Keratinocyte (primary cell): Measurements from ENCODE around the gene PNCK. TPM values are rescaled to one million over a fixed set of nuclear protein-coding genes. Genes with fewer than 3 reads are reported as not detected.

Experiments used
- DNase-seq: peaks from one replicate; pipeline ENCODE4 v3.0.0-alpha.2; 2011; ENCODE audit warnings: low read depth, missing footprints, low spot score
- FAIRE-seq: peaks from 2 replicates; lab custom pipeline; 2011; peaks lifted over from hg19 to GRCh38; lab: Jason Lieb, UNC
- H2AFZ ChIP-seq: 2 replicates; pipeline ENCODE4 v1.6.0; 2012; ENCODE audit warnings: low read length, control low read depth, inconsistent platforms; ENCODE audit not compliant: control insufficient read depth
- H3K27ac ChIP-seq: 2 replicates; pipeline ENCODE4 v1.5.1; 2011; ENCODE audit warnings: low read length; ENCODE audit not compliant: control insufficient read depth, insufficient read depth
- H3K27me3 ChIP-seq: 3 replicates; pipeline ENCODE4 v1.6.0; 2011; ENCODE audit warnings: low read length; ENCODE audit not compliant: control insufficient read depth, insufficient read depth; ENCODE audit errors: extremely low read depth
- H3K36me3 ChIP-seq, 2 experiments: 2 replicates in 1 of 2; 3 replicates in 1 of 2; pipeline ENCODE4 v1.5.1; 2011; ENCODE audit warnings: low read length in 2 of 2, mild to moderate bottlenecking in 1 of 2; ENCODE audit not compliant: control insufficient read depth in 2 of 2, insufficient read depth in 2 of 2; ENCODE audit errors: extremely low read depth in 1 of 2
- H3K4me1 ChIP-seq: 3 replicates; pipeline ENCODE4 v1.5.1; 2011; ENCODE audit warnings: low read length; ENCODE audit not compliant: control insufficient read depth, insufficient read depth; ENCODE audit errors: extremely low read depth
- H3K4me2 ChIP-seq: 3 replicates; pipeline ENCODE4 v1.6.0; 2011; ENCODE audit warnings: low read depth, low read length; ENCODE audit not compliant: control insufficient read depth, insufficient read depth; ENCODE audit errors: extremely low read depth
- H3K4me3 ChIP-seq, 3 experiments: fragments of 200-600 bp in 1 of 3; sonication (generic) in 1 of 3; 2 replicates in 2 of 3; 3 replicates in 1 of 3; pipeline ENCODE4 v1.5.1; 2011 to 2016; ENCODE audit warnings: low read length in 3 of 3, mild to moderate bottlenecking in 3 of 3, control low read depth in 2 of 3, inconsistent platforms in 1 of 3, low read depth in 1 of 3, mixed read lengths in 1 of 3, mixed run types in 1 of 3, moderate library complexity in 1 of 3; ENCODE audit not compliant: control insufficient read depth in 2 of 3, insufficient read depth in 2 of 3; ENCODE audit errors: extremely low read depth in 1 of 3
- H3K79me2 ChIP-seq: 2 replicates; pipeline ENCODE4 v1.6.0; 2012; ENCODE audit warnings: low read length; ENCODE audit not compliant: control insufficient read depth, insufficient read depth
- H3K9ac ChIP-seq: 3 replicates; pipeline ENCODE4 v1.6.0; 2011; ENCODE audit warnings: low read length; ENCODE audit not compliant: control insufficient read depth, insufficient read depth; ENCODE audit errors: extremely low read depth
- H3K9me1 ChIP-seq: 3 replicates; pipeline ENCODE4 v1.6.0; 2011; ENCODE audit warnings: low read length; ENCODE audit not compliant: control insufficient read depth, insufficient read depth; ENCODE audit errors: extremely low read depth
- H3K9me3 ChIP-seq: 2 replicates; pipeline ENCODE4 v1.5.1; 2012; ENCODE audit warnings: low read depth, low read length; ENCODE audit not compliant: control insufficient read depth
- H4K20me1 ChIP-seq: 3 replicates; pipeline ENCODE4 v1.6.0; 2011; ENCODE audit warnings: low read length; ENCODE audit not compliant: control insufficient read depth, insufficient read depth; ENCODE audit errors: extremely low read depth
- EZH2 ChIP-seq: IDR thresholded peaks from one replicate; pipeline ENCODE4 v1.6.1; 2012; ENCODE audit warnings: inconsistent platforms, mild to moderate bottlenecking, low read length, moderate library complexity
- dilution Hi-C: fragments of 300-500 bp; cut with MboI; formaldehyde crosslinking; loops from one replicate; pipeline ENCODE4 v1.7.0; 2020; ENCODE audit warnings: low sequenced_read_pairs; ENCODE audit not compliant: extremely low pct_ligation_motif_present
- polyA plus RNA-seq, 5 experiments: library from polyadenylated mRNA; depleted of rRNA in 3 of 5; stranded (reverse) in 3 of 5; stranded (forward) in 1 of 5; unstranded in 1 of 5; fragments of >200 nt; gene quantifications; 1 replicate in 1 of 5; 2 replicates in 3 of 5; 3 replicates in 1 of 5; pipeline versions ENCODE4 v1.2.1 to v1.2.3, GENCODE V29; 2011 to 2012; ENCODE audit warnings: missing spikeins in 2 of 5, low read depth in 1 of 5, low replicate concordance in 1 of 5
- TF ChIP-seq, protein P1 (sequence below), 3 experiments: IDR thresholded peaks in 1 of 3; conservative IDR thresholded peaks in 1 of 3; optimal IDR thresholded peaks in 1 of 3; 2 replicates in 2 of 3; 3 replicates in 1 of 3; pipeline versions ENCODE3 to v1.5.1; 2011; ENCODE audit warnings: low read length in 3 of 3, mild to moderate bottlenecking in 3 of 3, moderate library complexity in 2 of 3, control low read depth in 1 of 3, inconsistent platforms in 1 of 3; ENCODE audit not compliant: insufficient read depth in 2 of 3; ENCODE audit errors: extremely low read depth in 1 of 3

The PNCK gene
- polyA plus RNA-seq, 1 donor (not counting 4 experiments of a cell fraction or from before 2014, with no cell fraction given), result 0.24 TPM

DNA sequence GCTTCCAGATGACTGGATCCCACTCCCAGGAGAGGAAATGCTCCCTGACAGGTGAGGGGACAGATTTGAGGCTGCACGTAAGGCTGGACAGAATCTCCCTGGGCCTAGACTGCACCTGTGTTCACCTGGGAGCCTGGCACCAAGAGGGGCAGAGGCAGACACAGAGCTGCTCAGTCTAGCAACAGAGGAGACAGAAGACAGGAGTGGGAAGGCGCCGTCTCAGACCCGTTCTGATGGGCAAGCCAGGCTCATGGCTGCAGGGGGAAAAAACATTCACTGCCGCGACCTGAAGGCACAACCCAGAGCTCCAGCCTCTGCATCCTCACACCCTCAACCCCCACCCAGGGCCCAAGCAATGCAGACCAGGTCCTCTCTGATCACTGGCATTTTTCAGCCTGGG is 33.8 kb upstream of the PNCK start:
- peaks cover 49% of the 10 kb centered on the region for H3K4me1 ChIP-seq
- no peaks in the 10 kb centered on the region for H3K27me3 ChIP-seq
- H3K9ac ChIP-seq, result no peak overlapping the region
- no peaks in the 10 kb centered on the region for H3K9me3 ChIP-seq
- no peak overlapping the region for H3K4me2 ChIP-seq
- no peak for TF ChIP-seq EZH2
- TF ChIP-seq, protein P1, sequence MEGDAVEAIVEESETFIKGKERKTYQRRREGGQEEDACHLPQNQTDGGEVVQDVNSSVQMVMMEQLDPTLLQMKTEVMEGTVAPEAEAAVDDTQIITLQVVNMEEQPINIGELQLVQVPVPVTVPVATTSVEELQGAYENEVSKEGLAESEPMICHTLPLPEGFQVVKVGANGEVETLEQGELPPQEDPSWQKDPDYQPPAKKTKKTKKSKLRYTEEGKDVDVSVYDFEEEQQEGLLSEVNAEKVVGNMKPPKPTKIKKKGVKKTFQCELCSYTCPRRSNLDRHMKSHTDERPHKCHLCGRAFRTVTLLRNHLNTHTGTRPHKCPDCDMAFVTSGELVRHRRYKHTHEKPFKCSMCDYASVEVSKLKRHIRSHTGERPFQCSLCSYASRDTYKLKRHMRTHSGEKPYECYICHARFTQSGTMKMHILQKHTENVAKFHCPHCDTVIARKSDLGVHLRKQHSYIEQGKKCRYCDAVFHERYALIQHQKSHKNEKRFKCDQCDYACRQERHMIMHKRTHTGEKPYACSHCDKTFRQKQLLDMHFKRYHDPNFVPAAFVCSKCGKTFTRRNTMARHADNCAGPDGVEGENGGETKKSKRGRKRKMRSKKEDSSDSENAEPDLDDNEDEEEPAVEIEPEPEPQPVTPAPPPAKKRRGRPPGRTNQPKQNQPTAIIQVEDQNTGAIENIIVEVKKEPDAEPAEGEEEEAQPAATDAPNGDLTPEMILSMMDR (optimal IDR thresholded peaks at IDR 0.05 in 1 of 3, IDR thresholded peaks at IDR 0.05 in 1 of 3, conservative IDR thresholded peaks at IDR 0.05 in 1 of 3; ENCODE audit: extremely low read depth in 1 of 3, insufficient read depth in 2 of 3, low read length in 3 of 3), result no peak
- H3K4me3 ChIP-seq, result no peak overlapping the region
- no peaks in the 10 kb centered on the region for H3K9me1 ChIP-seq
- H2AFZ ChIP-seq, result no peak overlapping the region
- dilution Hi-C loops, result no loop called here
- peaks cover 5% of the 10 kb centered on the region for H3K79me2 ChIP-seq
- no peak for DNase-seq
- no peaks in the 10 kb centered on the region for H4K20me1 ChIP-seq
- H3K27ac ChIP-seq, result no peak overlapping the region
- peaks cover 3 to 4% of the 10 kb centered on the region in 2 experiments for H3K36me3 ChIP-seq
- FAIRE-seq, result no peak

GRCh38 chrX:153706799-153707198 is 33.2 kb upstream of the PNCK start:
- Histone ChIP-seq H3K79me2 (peaks cover 5% of the 10 kb centered on the region), H3K9me1 (no peaks in the 10 kb centered on the region), H3K27ac (no peak overlapping the region), H3K9ac (no peak overlapping the region), H3K4me3 (no peak overlapping the region), H3K4me2 (no peak overlapping the region), H3K27me3 (no peaks in the 10 kb centered on the region), H4K20me1 (no peaks in the 10 kb centered on the region), H3K4me1 (peaks cover 49% of the 10 kb centered on the region), H3K36me3 (peaks cover 3 to 6% of the 10 kb centered on the region in 2 experiments), H3K9me3 (no peaks in the 10 kb centered on the region), H2AFZ (no peak overlapping the region)
- TF ChIP-seq, protein P1 (optimal IDR thresholded peaks at IDR 0.05 in 1 of 3, IDR thresholded peaks at IDR 0.05 in 1 of 3, conservative IDR thresholded peaks at IDR 0.05 in 1 of 3; ENCODE audit: extremely low read depth in 1 of 3, insufficient read depth in 2 of 3, low read length in 3 of 3), result no peak
- no peak for TF ChIP-seq EZH2
- FAIRE-seq (no peak), DNase-seq (no peak)
- dilution Hi-C loops, result no loop called here
